LoVo (cell line): ENCODE data around the gene OLFM3.

Source experiments
- DNase-seq: peaks from one replicate; pipeline ENCODE4 v3.0.0-alpha.2; 2016; ENCODE audit warnings: low spot score

The OLFM3 gene

DNA sequence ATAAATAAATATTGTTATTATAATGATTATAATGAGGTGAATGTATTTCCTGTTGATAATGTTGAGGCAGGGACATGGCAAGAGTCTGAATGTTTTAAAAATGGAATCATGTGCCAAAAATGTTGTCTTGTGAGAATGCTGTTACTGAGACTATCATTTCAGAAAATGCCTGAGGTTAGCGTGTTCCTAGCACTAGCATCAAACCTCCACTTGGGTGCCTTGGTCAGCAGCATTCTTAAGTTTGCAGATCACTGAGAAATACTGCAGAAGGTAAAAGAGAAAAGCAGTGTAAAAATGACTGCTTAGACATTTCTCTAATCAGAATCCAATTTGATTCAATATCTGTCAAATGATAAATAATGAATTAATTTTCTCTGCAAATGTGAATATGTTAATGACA is 50.8 kb downstream of the OLFM3 start:
- DNase-seq: no peak

DNA sequence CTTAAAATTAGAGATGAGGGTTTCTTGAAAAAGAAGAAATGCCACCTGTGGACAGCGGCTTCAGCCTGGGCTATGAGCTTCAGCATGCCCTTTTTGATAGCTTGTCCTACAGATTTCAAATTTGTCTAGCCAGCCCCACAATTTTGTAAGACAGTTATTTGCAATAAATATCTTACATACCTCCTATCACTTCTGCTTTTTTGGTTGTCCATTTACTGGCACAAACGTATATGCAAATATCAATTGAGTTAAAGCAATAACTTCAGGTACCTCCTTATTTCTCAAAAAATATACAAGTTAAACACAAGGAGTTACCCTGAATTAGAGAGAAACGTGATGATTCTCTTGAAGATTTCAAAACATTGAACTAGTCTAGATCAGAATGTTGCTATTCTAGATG is 53.5 kb downstream of the OLFM3 start:
- DNase-seq: no peak

- no peak for DNase-seq
These were observed 54.1 kb downstream of the OLFM3 start for GRCh38 chr1:101942516-101943193.

DNA sequence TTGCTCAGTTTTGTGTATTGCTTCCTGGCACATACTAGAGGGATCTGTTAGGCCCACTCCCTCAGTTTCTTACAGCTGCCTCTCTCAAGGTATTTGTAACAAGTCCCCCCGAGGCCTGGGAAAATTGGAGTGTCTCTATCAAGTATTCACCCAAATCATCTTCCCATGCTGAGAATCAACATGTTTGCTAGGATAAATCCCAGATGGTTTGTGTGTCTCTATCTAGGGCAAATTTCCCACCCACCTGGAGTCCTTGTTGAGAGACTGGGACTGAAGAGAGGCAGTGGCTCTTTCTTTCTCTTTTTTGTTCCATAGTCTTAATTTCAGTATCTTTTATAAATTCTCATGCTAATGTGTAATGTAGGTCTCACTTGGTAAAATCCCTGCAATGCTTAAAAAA is 58.0 kb downstream of the OLFM3 start:
- DNase-seq: no peak

DNA sequence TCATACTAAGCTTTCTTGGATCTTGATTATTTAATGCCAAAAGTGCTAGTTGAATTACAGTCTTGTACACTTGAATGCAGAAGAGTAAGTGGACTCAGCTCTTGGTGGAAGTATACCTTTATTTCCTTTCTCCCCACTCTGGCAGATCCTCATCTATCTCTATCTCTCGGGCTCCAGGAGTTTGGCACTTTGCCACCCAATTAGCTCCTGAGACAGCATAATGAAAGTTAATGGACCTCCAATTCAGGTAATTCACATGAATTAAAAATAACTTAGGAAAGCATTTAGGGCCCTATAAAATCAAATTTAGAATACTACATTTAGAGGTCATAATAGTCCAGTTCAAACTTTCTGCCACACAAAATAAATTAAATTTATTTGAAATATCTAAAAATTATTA is 67.4 kb downstream of the OLFM3 start:
- no peak for DNase-seq

- no peak for DNase-seq
These were observed 67.9 kb downstream of the OLFM3 start for GRCh38 chr1:101928829-101929228.

- DNase-seq: no peak
These were observed 72.0 kb downstream of the OLFM3 start for GRCh38 chr1:101924700-101925099.

- DNase-seq: no peak
These were observed 76.1 kb downstream of the OLFM3 start for GRCh38 chr1:101920577-101920976.

- no peak for DNase-seq
These were observed 78.4 kb downstream of the OLFM3 start for GRCh38 chr1:101918277-101918676.

DNA sequence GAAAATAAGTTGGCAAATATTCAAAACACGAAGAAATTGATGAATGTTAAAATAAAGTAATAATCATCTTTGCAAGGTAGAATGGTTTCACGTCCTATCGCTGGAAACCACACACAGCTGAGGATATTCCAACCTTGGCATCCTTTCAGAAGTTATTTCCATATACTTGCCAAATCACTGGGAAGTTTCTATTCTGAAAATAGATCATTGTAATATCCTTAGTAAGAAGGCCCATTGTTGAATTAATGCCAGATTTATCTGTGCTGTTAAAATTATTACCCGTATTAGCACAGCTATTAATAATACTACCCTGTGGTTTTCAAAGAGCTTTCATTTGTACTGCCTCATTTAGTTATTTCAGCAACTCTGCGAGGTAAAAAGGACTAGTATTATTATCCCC is 81.1 kb downstream of the OLFM3 start:
- DNase-seq: no peak

DNA sequence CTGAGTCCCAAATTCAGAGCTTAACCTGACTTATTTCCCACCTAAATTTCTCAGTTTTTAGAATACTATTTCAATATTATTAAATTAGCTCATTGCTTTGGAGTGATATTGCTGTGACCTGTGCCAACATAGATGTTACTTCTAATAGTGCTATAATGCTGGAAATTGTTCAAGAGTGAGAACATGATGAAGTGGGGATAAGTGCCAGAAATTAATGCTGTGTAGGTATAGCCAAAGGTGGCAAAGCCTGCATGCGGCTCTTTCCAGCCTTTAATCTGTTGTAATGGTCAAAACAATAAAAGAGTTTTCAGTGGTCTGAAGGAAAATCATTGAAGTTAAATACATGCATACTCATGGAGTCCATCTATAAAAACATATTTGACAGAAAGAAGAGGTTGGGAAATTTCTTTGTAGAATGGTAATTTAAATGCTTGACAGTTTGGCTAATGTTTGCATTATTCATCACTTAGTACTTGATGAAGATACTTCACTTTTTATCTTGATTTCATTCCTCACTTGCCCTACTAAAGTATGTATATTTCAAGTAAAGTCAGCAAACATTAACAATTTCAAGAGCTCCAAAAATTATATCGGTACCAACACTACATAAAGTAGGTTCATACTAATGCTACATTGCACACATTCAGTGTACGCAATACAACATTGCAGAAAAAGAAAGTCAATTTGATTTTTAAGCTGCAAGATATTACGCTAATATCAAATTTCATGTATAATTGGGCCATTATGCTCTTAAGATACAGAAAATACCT is 82.1 kb downstream of the OLFM3 start:
- DNase-seq: no peak

GRCh38 chr1:101911894-101912293 is 84.8 kb downstream of the OLFM3 start:
- no peak for DNase-seq

- no peak for DNase-seq
These were observed 87.7 kb downstream of the OLFM3 start for GRCh38 chr1:101908980-101909379.

- no peak for DNase-seq
These were observed 89.5 kb downstream of the OLFM3 start for GRCh38 chr1:101907264-101907663.

- no peak for DNase-seq
These were observed 91.4 kb downstream of the OLFM3 start for GRCh38 chr1:101905283-101905835.

DNA sequence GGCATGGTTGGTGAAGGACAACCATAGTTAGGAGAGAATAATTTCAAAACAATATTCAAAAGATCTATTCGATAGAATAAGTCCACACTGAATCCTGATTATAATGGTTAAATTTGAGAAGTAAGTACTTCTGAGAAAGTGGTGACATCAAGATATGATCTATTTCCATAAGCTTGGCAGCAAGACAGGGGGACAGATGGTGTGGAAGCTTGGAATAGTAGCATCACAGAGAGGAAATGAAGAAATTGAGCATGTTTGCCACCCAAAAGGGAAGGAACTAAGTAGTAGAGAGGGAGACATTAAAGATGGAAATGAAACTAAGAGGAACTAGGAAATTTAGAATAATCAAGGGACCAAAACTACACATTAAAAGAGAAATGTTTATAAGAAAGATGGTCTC is 94.5 kb downstream of the OLFM3 start:
- DNase-seq: no peak

GRCh38 chr1:101898137-101898536 is 98.6 kb downstream of the OLFM3 start:
- no peak for DNase-seq

GRCh38 chr1:101884621-101885020 is 112.1 kb downstream of the OLFM3 start:
- no peak for DNase-seq

GRCh38 chr1:101875891-101876290 is 120.8 kb downstream of the OLFM3 start:
- DNase-seq: no peak

- DNase-seq: no peak
These were observed 123.1 kb downstream of the OLFM3 start for GRCh38 chr1:101873672-101874071.

GRCh38 chr1:101859941-101860340 is 136.8 kb downstream of the OLFM3 start:
- DNase-seq: no peak

DNA sequence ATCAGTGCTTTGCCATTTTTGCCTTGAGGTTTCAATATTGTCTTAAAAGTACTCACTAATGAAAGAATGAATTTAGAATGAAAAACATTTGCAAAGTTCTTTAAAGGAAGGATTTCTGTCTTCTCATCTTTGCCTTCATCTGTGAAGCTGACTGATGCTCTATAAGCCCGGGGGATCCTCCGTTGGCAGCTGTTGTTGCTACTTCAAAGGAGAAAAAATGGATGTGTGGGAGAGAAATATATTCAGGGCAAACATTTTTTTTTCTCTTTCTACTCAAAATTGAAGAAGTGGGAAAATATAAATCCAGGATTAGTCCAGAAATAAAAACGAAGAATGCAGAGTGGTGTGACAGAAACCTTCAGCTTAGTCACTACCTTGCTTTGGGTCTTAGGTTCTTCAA is 142.5 kb downstream of the OLFM3 start:
- no peak for DNase-seq

DNA sequence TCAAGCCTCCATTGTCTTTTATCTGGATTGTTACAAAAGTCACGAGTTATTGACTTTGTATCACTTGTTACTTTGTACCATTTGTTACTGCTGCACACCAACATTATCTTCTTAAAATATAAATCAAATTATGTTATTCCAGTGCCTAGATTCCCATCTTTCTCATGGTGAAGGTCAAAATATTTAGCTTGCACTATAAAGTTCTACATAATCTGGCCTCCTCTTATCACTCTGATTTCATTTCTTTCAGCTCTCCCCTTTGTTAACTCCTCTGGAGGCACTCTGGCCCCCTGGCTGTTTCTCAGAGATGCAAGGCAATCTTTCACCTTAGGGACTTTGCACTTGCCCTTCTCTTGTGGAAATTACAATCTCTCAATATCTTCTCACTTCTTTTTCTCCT is 143.8 kb downstream of the OLFM3 start:
- DNase-seq: no peak

DNA sequence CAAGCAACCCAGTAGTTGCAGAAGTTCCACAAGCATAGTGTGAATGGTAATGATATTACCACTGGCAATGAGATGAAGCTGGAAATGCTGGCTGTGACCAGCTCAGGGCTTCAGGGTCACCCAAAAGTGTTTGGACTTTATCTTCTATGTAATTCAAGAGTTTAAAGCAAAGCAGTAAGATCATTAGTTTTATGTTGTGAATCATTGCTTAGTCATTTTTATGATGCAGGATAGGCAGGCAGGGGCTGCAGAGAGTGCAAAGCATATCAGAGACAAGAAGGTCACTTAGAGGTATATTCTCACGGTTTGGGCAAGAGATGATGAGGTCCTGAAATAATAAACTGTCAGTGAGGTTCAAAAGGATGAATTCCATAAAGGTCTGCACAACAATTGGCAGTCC is 147.4 kb downstream of the OLFM3 start:
- DNase-seq: no peak
